Erythroblast (primary cell): ENCODE data around the gene KCNH1.

ENCODE experiments used
- GATA1 ChIP-seq: IDR thresholded peaks from 2 replicates; pipeline ENCODE4 v1.6.1; 2011; ENCODE audit warnings: low read depth, mild to moderate bottlenecking, control low read depth, low read length, moderate library complexity
- POLR2A ChIP-seq: IDR thresholded peaks from 2 replicates; pipeline ENCODE4 v1.6.1; 2011; ENCODE audit warnings: mild to moderate bottlenecking, low read length

GRCh38 chr1:210746024-210746731 lies 387.8 kb downstream of the KCNH1 start:
- TF ChIP-seq POLR2A (no peak), GATA1 (no peak)
